Measurements from ENCODE around the gene MORN5.

- TF ChIP-seq CTCF (IDR thresholded peaks at IDR 0.05) (no peak), POLR2A (IDR thresholded peaks at IDR 0.05) (no peak)
Observed at GRCh38 chr9:122131401-122132001, 28.2 kb upstream of the MORN5 start.
